ENCODE data around the gene GNG3. TPM values are rescaled to one million over a fixed set of nuclear protein-coding genes. Genes with fewer than 3 reads are reported as not detected.

GNG3 gene
- total and polyA plus RNA-seq, 2 experiments from 2014 or later, result 2.1 to 7.2 TPM

- TF ChIP-seq CTCF (conservative IDR thresholded peaks at IDR 0.05; ENCODE audit: low read depth in 2 of 2) (no peak), ZNF331 (CRISPR knock-in tag; IDR thresholded peaks at IDR 0.05; ENCODE audit: low read depth) (no peak), NANOG (IDR thresholded peaks at IDR 0.05; ENCODE audit: borderline replicate concordance) (no peak), EZH2 (IDR thresholded peaks at IDR 0.05; ENCODE audit: low read depth, unreplicated experiment) (no peak), STAT1 (IDR thresholded peaks at IDR 0.05; ENCODE audit: unreplicated experiment) (no peak), JUNB (IDR thresholded peaks at IDR 0.05; ENCODE audit: unreplicated experiment) (no peak)
These were observed 16.7 kb downstream of the GNG3 start (continued) for GRCh38 chr11:62724171-62724570.

- Mint-ChIP-seq H3K36me3 (ENCODE audit: low read depth) (peaks cover 54% of the 10 kb centered on the region), H3K27me3 (ENCODE audit: insufficient read depth, low read depth, poor library complexity) (peaks cover 14% of the 10 kb centered on the region), H3K9me3 (no peaks in the 10 kb centered on the region; the same call in 2 of the 3 replicates), H3K4me1 (peaks cover 21% of the 10 kb centered on the region), H3K27ac (peak overlapping the region; percentile 25), H3K4me3 (peak overlapping the region; percentile 98)
- peaks cover 24% of the 10 kb centered on the region for H3K4me1 ChIP-seq (ENCODE audit: insufficient read depth)
- DNase-seq (ENCODE audit: low spot score) (peak; percentile 34), ATAC-seq (no peak)
- no peak overlapping the region for H3K27ac ChIP-seq (ENCODE audit: low read depth)
- H3K9me2 ChIP-seq (ENCODE audit: insufficient read depth), result no peaks in the 10 kb centered on the region
- H3K27me3 ChIP-seq (ENCODE audit: insufficient read depth), result no peaks in the 10 kb centered on the region
- no peak overlapping the region for H2AFZ ChIP-seq
- peaks cover 42% of the 10 kb centered on the region for H4K20me1 ChIP-seq (replicated peaks; ENCODE audit: insufficient read depth)
- H3K4me2 ChIP-seq, result peak overlapping the region; percentile 98
- peaks cover 51% of the 10 kb centered on the region for H3F3A ChIP-seq (replicated peaks; ENCODE audit: low read depth)
- TF ChIP-seq ZNF331 (CRISPR knock-in tag; IDR thresholded peaks at IDR 0.05; ENCODE audit: low read depth), result no peak
- no peak for TF ChIP-seq CREB1 (CRISPR knock-in tag; IDR thresholded peaks at IDR 0.05; ENCODE audit: low read depth)
- TF ChIP-seq STAT1 (IDR thresholded peaks at IDR 0.05; ENCODE audit: unreplicated experiment), result no peak
- no peak for TF ChIP-seq EZH2phosphoT487 (IDR thresholded peaks at IDR 0.05; ENCODE audit: unreplicated experiment)
- no peak for TF ChIP-seq EZH2 (IDR thresholded peaks at IDR 0.05; ENCODE audit: low read depth, unreplicated experiment)
- TF ChIP-seq ETS1 (IDR thresholded peaks at IDR 0.05), result no peak
- TF ChIP-seq ZNF114 (CRISPR knock-in tag; IDR thresholded peaks at IDR 0.05), result no peak
- no peak for TF ChIP-seq POLR2AphosphoS5 (IDR thresholded peaks at IDR 0.05; ENCODE audit: low read depth)
- H3K79me2 ChIP-seq (replicated peaks; ENCODE audit: insufficient read depth), result peaks cover 73% of the 10 kb centered on the region
- H3K4me3 ChIP-seq, result peak overlapping the region; percentile 59
- H3K36me3 ChIP-seq (ENCODE audit: insufficient read depth), result peaks cover 43% of the 10 kb centered on the region
These were observed 18.2 kb downstream of the GNG3 start for GRCh38 chr11:62725646-62726045.

Data from GM23338 (cell line).